ENCODE results near the gene PSTPIP2.
A peak's percentile ranks its signal among the peaks of the same experiment; 100 is the strongest.

PSTPIP2 gene

GRCh38 chr18:46035696-46036680, 36.1 kb downstream of the PSTPIP2 start:
- DNase-seq = peak; percentile 32

- no peak for DNase-seq
These were observed 37.8 kb downstream of the PSTPIP2 start for GRCh38 chr18:46034230-46034629.

- DNase-seq = no peak
These were observed 40.3 kb downstream of the PSTPIP2 start for GRCh38 chr18:46031741-46032140.

GRCh38 chr18:46028536-46028891, 43.5 kb downstream of the PSTPIP2 start:
- no peak for DNase-seq

GRCh38 chr18:46019936-46020335, 52.1 kb downstream of the PSTPIP2 start:
- peak; percentile 21 for DNase-seq

GRCh38 chr18:46013484-46014189, 58.4 kb downstream of the PSTPIP2 start:
- DNase-seq = no peak

GRCh38 chr18:46010676-46011075, 61.4 kb downstream of the PSTPIP2 start:
- DNase-seq = no peak

- no peak for DNase-seq
These were observed 62.0 kb downstream of the PSTPIP2 start for GRCh38 chr18:46010050-46010449.

GRCh38 chr18:46009125-46009840, 62.8 kb downstream of the PSTPIP2 start:
- no peak for DNase-seq

GRCh38 chr18:46008531-46008930, 63.5 kb downstream of the PSTPIP2 start:
- DNase-seq = no peak

- no peak for DNase-seq
These were observed 64.9 kb downstream of the PSTPIP2 start for GRCh38 chr18:46007165-46007564.

GRCh38 chr18:46002934-46003333, 69.1 kb downstream of the PSTPIP2 start:
- DNase-seq = no peak

- no peak for DNase-seq
These were observed 70.2 kb downstream of the PSTPIP2 start for GRCh38 chr18:46001892-46002291.

- DNase-seq = no peak
These were observed 71.0 kb downstream of the PSTPIP2 start for GRCh38 chr18:46001074-46001473.

- no peak for DNase-seq
These were observed 72.5 kb downstream of the PSTPIP2 start for GRCh38 chr18:45999536-45999935.

GRCh38 chr18:45998244-45998643, 73.8 kb downstream of the PSTPIP2 start:
- no peak for DNase-seq

- DNase-seq = no peak
These were observed 74.3 kb downstream of the PSTPIP2 start for GRCh38 chr18:45997700-45998151.

GRCh38 chr18:45995461-45995860, 76.6 kb downstream of the PSTPIP2 start:
- DNase-seq = no peak

- peak; percentile 88 for DNase-seq
These were observed 78.6 kb downstream of the PSTPIP2 start for GRCh38 chr18:45993438-45993837.

- peak; percentile 40 for DNase-seq
These were observed 79.5 kb downstream of the PSTPIP2 start for GRCh38 chr18:45992527-45992926.

GRCh38 chr18:45991788-45992187, 80.3 kb downstream of the PSTPIP2 start:
- DNase-seq = no peak

- no peak for DNase-seq
These were observed 87.4 kb downstream of the PSTPIP2 start for GRCh38 chr18:45984546-45985235.

Data from fibroblast of skin of abdomen (primary cell).